Measurements from ENCODE around the gene PLAAT1.

- no peak for TF ChIP-seq CTCF (conservative IDR thresholded peaks at IDR 0.05; ENCODE audit: low read length)
- TF ChIP-seq EZH2phosphoT487 (IDR thresholded peaks at IDR 0.05; ENCODE audit: borderline replicate concordance): no peak
Observed at GRCh38 chr3:193196746-193197145, 44.3 kb upstream of the PLAAT1 start.
